Esophagus muscularis mucosa (tissue), 4 donors: ENCODE measurements around the gene FADD. TPM values are rescaled to one million over a fixed set of nuclear protein-coding genes. Genes with fewer than 3 reads are reported as not detected.

Experiments used
- DNase-seq: peaks from one replicate; pipeline ENCODE4 v3.0.0-alpha.2; 2017; ENCODE audit errors: extremely low spot score
- H3K27ac ChIP-seq, 4 donors: fragments of 200-600 bp; sonication (generic); replicated peaks in 1 of 4; 1 replicate in 3 of 4; 2 replicates in 1 of 4; pipeline ENCODE4 v1.5.1; 2016 to 2019; ENCODE audit warnings: mild to moderate bottlenecking in 1 of 4
- H3K27me3 ChIP-seq, 4 donors: fragments of 200-600 bp; sonication (generic); one replicate each; pipeline versions ENCODE4 v1.5.1 to v1.6.0; 2016 to 2019
- H3K36me3 ChIP-seq, 4 donors: fragments of 200-600 bp; sonication (generic); one replicate each; pipeline ENCODE4 v1.5.1; 2016 to 2019
- H3K4me1 ChIP-seq, 4 donors: fragments of 200-600 bp; sonication (generic); one replicate each; pipeline ENCODE4 v1.5.1; 2016 to 2019
- H3K4me3 ChIP-seq, 4 donors: fragments of 200-600 bp; sonication (generic); 1 replicate in 2 of 4; 2 replicates in 2 of 4; pipeline ENCODE4 v1.5.1; 2016 to 2019; ENCODE audit warnings: mild to moderate bottlenecking in 4 of 4, moderate library complexity in 1 of 4
- H3K9me3 ChIP-seq, 4 donors: fragments of 200-600 bp; sonication (generic); 1 replicate in 3 of 4; 2 replicates in 1 of 4; pipeline ENCODE4 v1.5.1; 2016 to 2019
- EP300 ChIP-seq: sonication (generic); formaldehyde crosslinking; IDR thresholded peaks from one replicate; pipeline ENCODE4 v1.6.1; 2017; ENCODE audit warnings: antibody characterized with exemption
- POLR2A ChIP-seq: fragments of 450-650 bp; IDR thresholded peaks from one replicate; pipeline ENCODE4 v1.6.1; 2017; ENCODE audit warnings: antibody characterized with exemption, moderate library complexity, mild to moderate bottlenecking, low read depth
- POLR2AphosphoS5 ChIP-seq, 2 donors: sonication (generic); formaldehyde crosslinking; IDR thresholded peaks; one replicate each; pipeline ENCODE4 v1.6.1; 2017; ENCODE audit warnings: antibody characterized with exemption in 2 of 2
- WGBS: methylation state at CpG from one replicate; pipeline ENCODE4 v1.1.5; 2018; 5-methylcytosine and 5-hydroxymethylcytosine counted together
- intact Hi-C: fragments of 100-400 bp; cut with DNase I; formaldehyde crosslinking; loops from one replicate; pipeline ENCODE4 v1.15.1; 2023
- total RNA-seq, 4 donors: library from RNA; depleted of rRNA; stranded (reverse); fragments of >200 nt; gene quantifications; one replicate each; pipeline versions ENCODE4 v1.1.0 to v1.2.1, GENCODE V29; 2016
- TF ChIP-seq, protein P1 (sequence below), 3 experiments: fragments of 200-600 bp in 2 of 3; fragments of 450-650 bp in 1 of 3; sonication (generic) in 2 of 3; IDR thresholded peaks; one replicate each; pipeline ENCODE4 v1.5.1; 2017 to 2019; ENCODE audit warnings: antibody characterized with exemption in 3 of 3, mild to moderate bottlenecking in 2 of 3, moderate library complexity in 1 of 3

The FADD gene
- total RNA-seq, 4 donors from 2014 or later, result 14.5 to 33.3 (median 21.5) TPM

- Histone ChIP-seq H3K4me1 (no peaks in the 10 kb centered on the region), H3K36me3 (peaks cover 0 to 3% (median 0%) of the 10 kb centered on the region in 4 donors), H3K9me3 (no peaks in the 10 kb centered on the region), H3K27me3 (peaks cover 0 to 25% (median 0%) of the 10 kb centered on the region in 4 donors), H3K4me3 (no peak overlapping the region), H3K27ac (no peak overlapping the region)
- intact Hi-C loops, result no loop called here
- 80% methylated on average over 9 of the region's 9 CpGs for WGBS
- DNase-seq, result no peak
- TF ChIP-seq POLR2AphosphoS5 (IDR thresholded peaks at IDR 0.05) (no peak), POLR2A (no peak), EP300 (no peak)
- TF ChIP-seq, protein P1, sequence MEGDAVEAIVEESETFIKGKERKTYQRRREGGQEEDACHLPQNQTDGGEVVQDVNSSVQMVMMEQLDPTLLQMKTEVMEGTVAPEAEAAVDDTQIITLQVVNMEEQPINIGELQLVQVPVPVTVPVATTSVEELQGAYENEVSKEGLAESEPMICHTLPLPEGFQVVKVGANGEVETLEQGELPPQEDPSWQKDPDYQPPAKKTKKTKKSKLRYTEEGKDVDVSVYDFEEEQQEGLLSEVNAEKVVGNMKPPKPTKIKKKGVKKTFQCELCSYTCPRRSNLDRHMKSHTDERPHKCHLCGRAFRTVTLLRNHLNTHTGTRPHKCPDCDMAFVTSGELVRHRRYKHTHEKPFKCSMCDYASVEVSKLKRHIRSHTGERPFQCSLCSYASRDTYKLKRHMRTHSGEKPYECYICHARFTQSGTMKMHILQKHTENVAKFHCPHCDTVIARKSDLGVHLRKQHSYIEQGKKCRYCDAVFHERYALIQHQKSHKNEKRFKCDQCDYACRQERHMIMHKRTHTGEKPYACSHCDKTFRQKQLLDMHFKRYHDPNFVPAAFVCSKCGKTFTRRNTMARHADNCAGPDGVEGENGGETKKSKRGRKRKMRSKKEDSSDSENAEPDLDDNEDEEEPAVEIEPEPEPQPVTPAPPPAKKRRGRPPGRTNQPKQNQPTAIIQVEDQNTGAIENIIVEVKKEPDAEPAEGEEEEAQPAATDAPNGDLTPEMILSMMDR (IDR thresholded peaks at IDR 0.05), result no peak
These were observed 18.7 kb upstream of the FADD start for GRCh38 chr11:70184396-70184795.

- intact Hi-C loops, result no loop called here
- DNase-seq, result no peak
- Histone ChIP-seq H3K27ac (no peak overlapping the region), H3K4me1 (no peaks in the 10 kb centered on the region), H3K4me3 (no peak overlapping the region), H3K27me3 (peaks cover 0 to 25% (median 0%) of the 10 kb centered on the region in 4 donors), H3K9me3 (no peaks in the 10 kb centered on the region), H3K36me3 (peaks cover 0 to 3% (median 0%) of the 10 kb centered on the region in 4 donors)
- TF ChIP-seq, protein P1 (IDR thresholded peaks at IDR 0.05), result no peak
- TF ChIP-seq EP300 (no peak), POLR2A (no peak), POLR2AphosphoS5 (IDR thresholded peaks at IDR 0.05) (no peak)
- WGBS, result 92% methylated on average over 25 of the region's 28 CpGs
These were observed 17.6 kb upstream of the FADD start for GRCh38 chr11:70185348-70186055.

DNA sequence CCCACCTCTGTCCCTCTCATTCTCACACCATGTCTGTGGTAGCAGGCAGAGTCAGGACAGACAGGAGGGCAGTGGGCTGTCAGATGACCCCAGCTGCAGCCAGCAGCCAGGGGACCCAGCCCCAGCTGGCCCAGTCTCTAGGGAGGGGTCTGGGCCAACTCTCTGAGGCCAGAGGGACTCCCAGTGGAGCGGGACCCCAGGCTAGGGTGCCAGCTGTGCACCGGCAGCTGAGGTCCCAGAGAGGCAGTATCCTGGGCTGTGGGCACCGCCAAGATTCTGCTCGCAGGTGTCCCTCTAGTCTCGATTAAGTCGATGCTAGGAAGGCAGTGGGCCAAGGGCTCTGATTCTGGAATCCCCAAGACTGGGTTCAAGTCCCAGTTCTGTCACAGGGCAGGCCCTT, 16.7 kb upstream of the FADD start:
- no peak for TF ChIP-seq POLR2A
- no peak for TF ChIP-seq POLR2AphosphoS5 (IDR thresholded peaks at IDR 0.05)
- TF ChIP-seq EP300, result no peak
- TF ChIP-seq, protein P1 (IDR thresholded peaks at IDR 0.05), result no peak
- DNase-seq, result no peak
- no CpG with 5 or more reads among the region's 6 CpGs for WGBS
- Histone ChIP-seq H3K36me3 (peaks cover 0 to 3% (median 0%) of the 10 kb centered on the region in 4 donors), H3K4me1 (peaks cover 0 to 2% (median under 1%) of the 10 kb centered on the region in 4 donors), H3K9me3 (no peaks in the 10 kb centered on the region), H3K4me3 (no peak overlapping the region), H3K27me3 (peaks cover 0 to 21% (median 0%) of the 10 kb centered on the region in 4 donors), H3K27ac (no peak overlapping the region)
- intact Hi-C loops, result no loop called here

GRCh38 chr11:70186936-70187335, 16.2 kb upstream of the FADD start:
- 91% methylated on average over 6 of the region's 10 CpGs for WGBS
- peaks cover 0 to 26% (median 0%) of the 10 kb centered on the region in 4 donors for H3K27me3 ChIP-seq
- peaks cover 0 to 7% (median 1%) of the 10 kb centered on the region in 4 donors for H3K4me1 ChIP-seq
- peaks cover 0 to 3% (median 0%) of the 10 kb centered on the region in 4 donors for H3K36me3 ChIP-seq
- intact Hi-C loops, result no loop called here
- no peak overlapping the region for H3K4me3 ChIP-seq
- no peak for DNase-seq
- no peak overlapping the region for H3K27ac ChIP-seq
- H3K9me3 ChIP-seq, result no peaks in the 10 kb centered on the region
- TF ChIP-seq, protein P1 (IDR thresholded peaks at IDR 0.05), result no peak
- TF ChIP-seq EP300 (no peak), POLR2A (no peak), POLR2AphosphoS5 (IDR thresholded peaks at IDR 0.05) (no peak)
